A549 treated with AZD9567 at 1 μM for 4 hours (cell line): Measurements from ENCODE around the gene LEO1. TPM values are rescaled to one million over a fixed set of nuclear protein-coding genes. Genes with fewer than 3 reads are reported as not detected.

ENCODE experiments used
- total RNA-seq: library from RNA; stranded (reverse); fragments of 200-300 nt; extraction: Qiagen RNA extraction; gene quantifications from 5 replicates; pipeline ENCODE4 v1.2.3, GENCODE V29; 2022; ENCODE audit not compliant: insufficient read depth

The LEO1 gene
- 43.7 to 63.1 TPM (median 46.2 TPM) in 5 replicates for total RNA-seq

GRCh38 chr15:51971375-51972133, at the start of gene LEO1:
Gene LEO1 (minus strand): TSS chr15:51971778. CDS start chr15:51971745, 33 bp downstream.

GRCh38 chr15:52018693-52019393, 47.3 kb upstream of the LEO1 start, which contains the start of gene MAPK6:
Gene MAPK6 (plus strand): TSS chr15:52019219. CDS start chr15:52046461, 27,242 bp downstream.

Other genes starting within 250 kb of the LEO1 start
- 24.2 to 35.8 TPM (median 25.5 TPM) in 5 replicates for gene LYSMD2, start 234.1 kb downstream of the LEO1 start, total RNA-seq
- gene TMOD2, start 220.2 kb downstream of the LEO1 start, total RNA-seq: 1.4 to 2.9 TPM (median 2.5 TPM) in 5 replicates
- gene TMOD3, start 142.1 kb downstream of the LEO1 start, total RNA-seq: 48.5 to 75.3 TPM (median 58.4 TPM) in 5 replicates
- 38.0 to 65.2 TPM (median 46.4 TPM) in 5 replicates for gene MAPK6, start 47.4 kb upstream of the LEO1 start, total RNA-seq
- 0.13 to 0.29 TPM (median 0.18 TPM) in 4 of 5 replicates, not detected in the other for gene BCL2L10, start 141.0 kb upstream of the LEO1 start, total RNA-seq
- 45.4 to 51.9 TPM (median 50.0 TPM) in 5 replicates for gene GNB5, start 219.6 kb upstream of the LEO1 start, total RNA-seq